Activated CD4-positive, alpha-beta T cell treated with anti-CD3 and anti-CD28 coated beads for 36 hours (primary cell): ENCODE data around the gene NAXD. TPM values are rescaled to one million over a fixed set of nuclear protein-coding genes. Genes with fewer than 3 reads are reported as not detected.
"Not testable (repeated sequence)": the region's sequence is repeated elsewhere in the genome, so short reads cannot be mapped to it uniquely, and the experiment has no call there.

Source experiments
- ATAC-seq: fragments of 200-7000 bp; cut with Tn5 transposase; one replicate; pipeline ENCODE4 v1.10.0; 2021; ENCODE audit warnings: mild to moderate bottlenecking, moderate library complexity
- CTCF ChIA-PET: fragments of 350-600 bp; sonication (Branson Sonifier 250); formaldehyde crosslinking; loops from one replicate; lab custom pipeline; 2021; ENCODE audit warnings: antibody characterized with exemption; lab: Charles Lee
- POLR2A ChIA-PET: fragments of 350-600 bp; sonication (Branson Sonifier 250); formaldehyde crosslinking; loops from one replicate; lab custom pipeline; 2021; ENCODE audit warnings: antibody characterized with exemption, inconsistent platforms; lab: Charles Lee
- DNase-seq: peaks from one replicate; pipeline ENCODE4 v3.0.0-alpha.2; 2020
- H3K27ac Mint-ChIP-seq: one replicate; pipeline ENCODE4 v1.8.0; 2021; ENCODE audit warnings: mixed read lengths
- H3K27me3 Mint-ChIP-seq: one replicate; pipeline ENCODE4 v1.8.0; 2021; ENCODE audit warnings: mixed read lengths
- H3K36me3 Mint-ChIP-seq: one replicate; pipeline ENCODE4 v1.8.0; 2021; ENCODE audit warnings: low read depth, mixed read lengths
- H3K4me1 Mint-ChIP-seq: one replicate; pipeline ENCODE4 v1.8.0; 2021; ENCODE audit warnings: mixed read lengths
- H3K4me3 Mint-ChIP-seq: one replicate; pipeline ENCODE4 v1.8.0; 2021; ENCODE audit warnings: mild to moderate bottlenecking, moderate library complexity, mixed read lengths
- H3K9me3 Mint-ChIP-seq: one replicate; pipeline ENCODE4 v1.8.0; 2021; ENCODE audit warnings: low read depth, mixed read lengths
- intact Hi-C, 2 experiments: fragments of 100-400 bp; cut with DNase I in 1 of 2; cut with micrococcal nuclease in 1 of 2; formaldehyde crosslinking; loops; one replicate each; pipeline versions ENCODE4 v1.14.2 to v1.15.1; 2022 to 2024; cut with DNase I, micrococcal nuclease
- total RNA-seq, 2 experiments: library from RNA; stranded (reverse); gene quantifications; one replicate each; pipeline ENCODE4 v1.2.3, GENCODE V29; 2021

NAXD gene
- total RNA-seq, 2 experiments from 2014 or later: 19.6 to 23.3 TPM

DNA sequence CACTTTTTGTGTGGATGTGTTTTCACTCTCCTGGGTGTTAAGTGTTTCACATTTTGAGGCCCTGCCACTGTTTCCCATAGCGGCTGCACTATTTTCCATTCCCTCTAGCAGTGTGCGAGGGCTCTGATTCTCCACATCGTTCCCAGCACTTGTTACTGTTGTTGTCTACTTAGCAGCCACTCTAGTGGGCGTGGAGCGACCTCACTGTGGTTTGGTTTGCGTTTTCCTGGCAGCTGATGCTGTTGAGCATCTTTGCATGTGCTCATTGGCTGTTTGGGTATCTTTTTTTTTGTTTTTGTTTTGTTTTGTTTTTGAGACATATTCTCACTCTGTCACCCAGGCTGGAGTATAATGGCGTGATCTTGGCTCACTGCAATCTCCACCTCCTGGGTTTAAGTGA is 14.4 kb downstream of the NAXD start:
- Mint-ChIP-seq H3K36me3 (peaks cover 18% of the 10 kb centered on the region), H3K27ac (peak overlapping the region; percentile 47), H3K4me3 (no peak overlapping the region), H3K4me1 (peaks cover 24% of the 10 kb centered on the region), H3K27me3 (no peaks in the 10 kb centered on the region), H3K9me3 (no peaks in the 10 kb centered on the region)
- POLR2A ChIA-PET: no interaction called here
- CTCF ChIA-PET: interaction anchor here (2.0 kb wide), 1 partner anchor 11 kb away, joined by 6 read pairs; no protein-coding TSS in a partner anchor
- ATAC-seq (peak; percentile 58), DNase-seq (peak; percentile 62)
- intact Hi-C loops: no loop called here

DNA sequence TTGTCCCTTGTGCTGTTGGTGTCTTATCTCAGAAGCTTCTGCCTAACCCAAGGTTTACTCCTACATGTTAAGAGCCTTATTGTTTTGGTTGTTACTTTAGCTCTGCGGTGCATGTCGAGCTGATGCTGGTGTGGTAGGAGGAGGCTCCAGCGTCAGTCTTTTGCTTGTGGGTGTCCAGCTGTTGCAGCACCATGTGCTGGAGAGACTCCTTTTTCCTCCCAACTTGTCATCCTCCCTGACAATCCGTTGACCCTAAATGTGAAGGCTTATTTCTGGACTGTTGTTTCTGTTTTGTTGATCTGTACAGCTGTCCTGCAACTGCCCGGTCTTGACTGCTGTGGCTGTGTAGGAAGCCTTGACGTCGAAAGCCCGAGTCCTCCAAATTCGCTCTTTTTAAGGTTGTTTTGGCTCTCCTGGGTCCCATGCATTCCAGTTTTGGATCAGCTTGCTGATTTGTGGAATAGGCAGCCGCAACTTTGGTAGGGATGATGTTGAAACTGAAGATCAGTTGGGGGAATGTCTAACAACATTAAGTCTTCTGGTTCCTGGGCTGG is 15.3 kb downstream of the NAXD start:
- CTCF ChIA-PET: interaction anchor here (0.6 to 2.0 kb wide), 2 partner anchors 12 to 170 kb away, joined by 3 to 6 read pairs; no protein-coding TSS in a partner anchor
- Mint-ChIP-seq H3K4me1 (peaks cover 24% of the 10 kb centered on the region), H3K27me3 (no peaks in the 10 kb centered on the region), H3K27ac (peak overlapping the region; percentile 15), H3K9me3 (no peaks in the 10 kb centered on the region), H3K36me3 (peaks cover 18% of the 10 kb centered on the region), H3K4me3 (no peak overlapping the region)
- intact Hi-C loops: no loop called here
- no peak for ATAC-seq
- DNase-seq: no peak
- POLR2A ChIA-PET: no interaction called here

DNA sequence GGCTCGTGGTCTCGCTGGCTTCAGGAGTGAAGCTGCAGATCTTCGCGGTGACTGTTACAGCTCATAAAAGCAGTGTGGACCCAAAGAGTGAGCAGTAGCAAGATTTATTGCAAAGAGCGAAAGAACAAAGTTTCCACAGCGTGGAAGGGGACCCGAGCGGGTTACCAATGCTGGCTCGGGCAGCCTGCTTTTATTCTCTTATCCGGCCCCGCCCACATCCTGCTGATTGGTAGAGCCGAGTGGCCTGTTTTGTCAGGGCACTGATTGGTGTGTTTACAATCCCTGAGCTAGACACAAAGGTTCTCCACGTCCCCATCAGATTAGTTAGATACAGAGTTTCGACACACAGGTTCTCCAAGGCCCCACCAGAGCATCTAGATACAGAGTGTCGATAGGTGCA is 16.9 kb downstream of the NAXD start:
- Mint-ChIP-seq H3K4me1 (peaks cover 24% of the 10 kb centered on the region), H3K36me3 (peaks cover 24% of the 10 kb centered on the region), H3K27ac (peak overlapping the region; percentile 47)
- H3K4me3 Mint-ChIP-seq, DNase-seq, H3K27me3 Mint-ChIP-seq, ATAC-seq, CTCF ChIA-PET, H3K9me3 Mint-ChIP-seq, POLR2A ChIA-PET, intact Hi-C loops: not testable (repeated sequence)

DNA sequence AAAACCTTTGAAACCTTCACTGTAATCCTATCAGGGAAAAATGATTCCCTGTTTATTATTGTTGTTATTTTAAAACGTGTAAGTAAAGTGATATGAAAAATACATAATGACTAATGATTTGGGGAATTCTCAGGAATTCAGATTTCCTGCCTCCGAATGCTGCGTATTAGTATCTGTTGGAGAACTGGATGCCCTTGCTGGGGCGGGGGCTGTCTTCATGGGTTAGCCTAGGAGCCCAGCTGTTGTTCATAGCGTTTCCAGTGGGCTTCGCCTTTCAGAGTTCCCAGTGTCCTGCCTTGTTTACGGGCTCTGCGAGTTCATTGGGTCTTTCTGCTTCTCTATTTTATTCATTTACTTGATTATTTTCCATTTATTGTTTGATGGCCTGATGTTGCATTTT is 18.4 kb downstream of the NAXD start:
- Mint-ChIP-seq H3K27me3 (no peaks in the 10 kb centered on the region), H3K4me1 (peaks cover 19% of the 10 kb centered on the region), H3K36me3 (peaks cover 18% of the 10 kb centered on the region), H3K9me3 (no peaks in the 10 kb centered on the region), H3K4me3 (no peak overlapping the region), H3K27ac (no peak overlapping the region)
- POLR2A ChIA-PET: no interaction called here
- CTCF ChIA-PET: no interaction called here
- no peak for ATAC-seq
- no peak for DNase-seq
- intact Hi-C loops: no loop called here

DNA sequence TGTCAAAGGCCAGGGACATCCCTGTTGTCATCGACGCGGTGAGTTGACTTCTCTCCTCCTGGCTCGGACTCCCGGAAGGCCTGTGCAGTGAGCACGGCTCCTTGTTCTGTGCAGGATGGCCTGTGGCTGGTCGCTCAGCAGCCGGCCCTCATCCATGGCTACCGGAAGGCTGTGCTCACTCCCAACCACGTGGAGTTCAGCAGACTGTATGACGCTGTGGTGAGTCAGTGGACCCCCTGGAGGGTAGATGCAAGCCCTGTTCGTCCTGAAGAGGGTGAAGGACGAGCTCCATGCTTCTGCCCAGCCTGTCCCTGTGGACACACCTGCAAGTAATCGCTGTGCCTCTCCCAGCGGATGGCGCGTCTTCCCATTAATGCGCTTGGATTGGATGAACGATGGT is 19.2 kb downstream of the NAXD start:
- Mint-ChIP-seq H3K4me3 (no peak overlapping the region), H3K27me3 (no peaks in the 10 kb centered on the region), H3K36me3 (peaks cover 24% of the 10 kb centered on the region), H3K4me1 (peaks cover 12% of the 10 kb centered on the region), H3K27ac (no peak overlapping the region), H3K9me3 (no peaks in the 10 kb centered on the region)
- CTCF ChIA-PET: no interaction called here
- intact Hi-C loops: no loop called here
- DNase-seq: no peak
- no peak for ATAC-seq
- POLR2A ChIA-PET: no interaction called here

DNA sequence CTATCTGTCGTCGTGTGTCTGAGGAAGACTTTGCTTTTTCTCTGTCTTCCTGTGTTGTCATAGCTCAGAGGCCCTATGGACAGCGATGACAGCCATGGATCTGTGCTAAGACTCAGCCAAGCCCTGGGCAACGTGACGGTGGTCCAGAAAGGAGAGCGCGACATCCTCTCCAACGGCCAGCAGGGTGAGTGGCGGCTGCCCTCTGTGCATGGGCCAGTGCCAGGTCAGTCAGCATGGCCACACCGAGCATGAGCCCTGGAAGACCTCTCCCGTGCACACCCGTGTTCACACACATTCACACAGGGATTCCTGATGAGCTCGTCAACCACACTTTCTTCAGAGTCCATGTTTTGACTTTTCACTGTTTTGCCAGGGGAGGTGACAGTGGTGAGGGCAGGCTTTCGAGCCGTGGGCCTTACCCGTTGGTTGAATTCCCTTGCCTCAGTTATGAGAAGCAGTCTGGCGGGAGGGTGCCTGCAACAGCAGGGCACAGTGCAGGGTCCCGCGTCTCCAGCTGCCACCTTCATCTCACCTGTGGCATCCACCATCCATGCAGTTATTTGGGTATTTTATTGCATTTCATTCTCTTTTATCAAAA is 20.2 kb downstream of the NAXD start:
- H3K36me3 Mint-ChIP-seq: peaks cover 31% of the 10 kb centered on the region

DNA sequence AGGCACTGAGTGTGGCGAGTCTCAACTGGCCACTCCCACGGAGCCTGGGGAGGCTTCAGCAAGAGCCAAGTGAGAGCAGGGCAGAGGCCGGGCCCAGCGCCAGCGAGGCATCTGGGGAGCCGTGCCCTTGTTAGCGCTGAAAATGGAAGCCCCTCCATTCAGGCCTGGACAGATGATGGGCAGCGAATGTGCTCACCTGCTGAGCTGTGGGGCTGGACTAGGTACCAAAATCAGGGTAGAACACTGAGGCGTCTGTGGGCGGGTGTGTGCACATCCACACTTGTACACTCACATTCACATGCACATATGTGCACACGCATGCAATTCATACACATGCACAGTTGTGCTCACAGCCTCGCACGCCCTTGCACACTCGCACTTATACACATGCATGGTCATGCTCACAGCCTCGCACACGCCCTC is 20.7 kb downstream of the NAXD start:
- ATAC-seq (no peak), DNase-seq (no peak)
- no peaks in the 10 kb centered on the region for H3K27me3 Mint-ChIP-seq
- POLR2A ChIA-PET: no interaction called here
- no peak overlapping the region for H3K27ac Mint-ChIP-seq
- H3K4me1 Mint-ChIP-seq: no peaks in the 10 kb centered on the region
- no peaks in the 10 kb centered on the region for H3K9me3 Mint-ChIP-seq
- intact Hi-C loops: no loop called here
- CTCF ChIA-PET: interaction anchor here (1.2 kb wide), 1 partner anchor 269 kb away, joined by 3 read pairs; no protein-coding TSS in a partner anchor
- H3K36me3 Mint-ChIP-seq: peaks cover 29% of the 10 kb centered on the region
- no peak overlapping the region for H3K4me3 Mint-ChIP-seq

More for the DNA sequence above, 20.2 kb downstream of the NAXD start:
- Mint-ChIP-seq H3K27me3 (no peaks in the 10 kb centered on the region), H3K27ac (no peak overlapping the region), H3K4me3 (no peak overlapping the region), H3K9me3 (no peaks in the 10 kb centered on the region), H3K4me1 (peaks cover 4% of the 10 kb centered on the region)
- CTCF ChIA-PET: interaction anchor here (1.2 kb wide), 1 partner anchor 270 kb away, joined by 3 read pairs; no protein-coding TSS in a partner anchor
- no peak for ATAC-seq
- no peak for DNase-seq
- intact Hi-C loops: no loop called here
- POLR2A ChIA-PET: no interaction called here

DNA sequence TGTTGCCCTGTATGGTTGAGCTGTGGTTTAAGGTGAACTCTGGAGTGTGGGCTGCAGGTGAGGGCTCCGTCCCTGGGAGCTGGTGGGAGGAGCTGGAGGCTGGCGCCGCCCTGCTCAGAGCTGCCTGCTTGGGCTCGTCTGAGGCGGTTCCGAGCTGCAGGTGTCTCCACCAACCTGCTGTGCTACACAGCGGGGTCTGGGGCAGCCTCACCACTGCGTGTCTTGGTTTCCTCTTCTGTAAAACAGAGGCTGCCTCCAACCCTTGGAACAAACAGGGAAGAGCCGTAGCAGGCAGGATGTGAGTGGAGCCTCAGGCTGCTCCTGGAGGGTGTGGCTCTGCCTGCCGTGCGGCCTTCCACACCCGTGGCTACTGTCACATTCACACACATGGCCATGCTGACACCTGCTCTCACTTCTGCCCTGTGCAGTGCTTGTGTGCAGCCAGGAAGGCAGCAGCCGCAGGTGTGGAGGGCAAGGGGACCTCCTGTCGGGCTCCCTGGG is 21.4 kb downstream of the NAXD start:
- Mint-ChIP-seq H3K4me3 (no peak overlapping the region), H3K36me3 (peaks cover 34% of the 10 kb centered on the region), H3K27ac (no peak overlapping the region), H3K27me3 (no peaks in the 10 kb centered on the region), H3K9me3 (no peaks in the 10 kb centered on the region), H3K4me1 (no peaks in the 10 kb centered on the region)
- POLR2A ChIA-PET: no interaction called here
- CTCF ChIA-PET: no interaction called here
- ATAC-seq: no peak
- DNase-seq: no peak
- intact Hi-C loops: no loop called here

DNA sequence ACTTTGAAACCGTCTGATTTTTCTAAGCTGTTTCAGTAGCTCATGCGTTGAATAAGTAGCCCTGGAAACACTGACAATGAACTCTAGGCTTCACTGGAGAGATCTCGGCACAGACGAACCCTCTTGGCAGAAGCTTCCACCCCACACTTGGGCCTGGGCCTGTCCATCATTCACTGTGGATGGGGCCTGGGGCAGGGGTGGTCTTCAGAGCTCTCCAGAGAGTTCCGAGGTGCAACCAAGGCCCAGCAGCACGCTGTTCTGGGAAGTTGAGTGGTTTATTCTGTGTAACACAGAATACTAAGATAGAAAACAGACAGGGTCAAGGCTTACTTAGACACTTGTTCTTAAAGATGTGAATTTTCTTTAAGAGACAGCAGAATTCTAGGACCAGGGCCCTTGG is 21.9 kb downstream of the NAXD start:
- CTCF ChIA-PET: no interaction called here

DNA sequence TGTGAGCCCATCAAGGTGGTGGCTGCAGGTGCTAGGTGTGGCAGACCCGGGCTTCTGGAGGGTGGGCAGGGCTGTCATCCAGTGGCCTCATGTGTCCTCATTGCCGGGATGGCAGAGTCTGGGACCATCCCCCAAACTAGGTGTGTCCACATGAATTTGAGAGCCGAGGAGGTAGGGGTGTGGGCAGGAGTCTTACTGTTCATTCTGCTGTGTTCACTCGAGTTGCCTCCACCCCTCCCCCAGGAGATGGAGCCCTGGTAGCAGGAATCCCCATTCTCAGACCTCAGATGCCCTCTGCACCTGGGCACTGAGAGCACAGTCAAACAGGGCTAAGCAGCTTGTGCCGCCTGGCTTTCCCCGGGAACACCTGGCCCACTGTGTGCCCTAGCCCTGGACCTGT is 22.4 kb downstream of the NAXD start:
- ATAC-seq: no peak
- Mint-ChIP-seq H3K4me1 (no peaks in the 10 kb centered on the region), H3K4me3 (no peak overlapping the region), H3K27me3 (no peaks in the 10 kb centered on the region), H3K27ac (no peak overlapping the region), H3K36me3 (peaks cover 30% of the 10 kb centered on the region), H3K9me3 (no peaks in the 10 kb centered on the region)
- intact Hi-C loops: no loop called here
- DNase-seq: no peak
- ChIA-PET CTCF (no interaction called here), POLR2A (no interaction called here)

More for the DNA sequence above, 21.9 kb downstream of the NAXD start:
- H3K27me3 Mint-ChIP-seq: no peaks in the 10 kb centered on the region
- no peak for ATAC-seq
- H3K4me1 Mint-ChIP-seq: no peaks in the 10 kb centered on the region
- POLR2A ChIA-PET: no interaction called here
- intact Hi-C loops: no loop called here
- DNase-seq: no peak
- no peak overlapping the region for H3K4me3 Mint-ChIP-seq
- H3K36me3 Mint-ChIP-seq: peaks cover 30% of the 10 kb centered on the region
- no peak overlapping the region for H3K27ac Mint-ChIP-seq
- H3K9me3 Mint-ChIP-seq: no peaks in the 10 kb centered on the region

DNA sequence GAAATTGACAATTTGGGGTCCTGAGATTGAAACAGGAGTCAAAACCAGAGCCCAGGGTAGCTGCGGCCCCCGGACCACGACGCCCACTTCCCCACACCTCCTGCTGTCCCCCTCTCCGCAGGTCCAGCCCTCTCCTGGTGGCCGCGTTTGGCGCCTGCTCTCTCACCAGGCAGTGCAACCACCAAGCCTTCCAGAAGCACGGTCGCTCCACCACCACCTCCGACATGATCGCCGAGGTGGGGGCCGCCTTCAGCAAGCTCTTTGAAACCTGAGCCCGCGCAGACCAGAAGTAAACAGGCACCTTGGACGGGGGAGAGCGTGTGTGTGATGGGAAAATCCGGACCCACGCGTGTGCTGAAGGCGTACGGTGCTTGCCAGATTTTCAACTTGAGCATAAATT is 22.9 kb downstream of the NAXD start:
- ChIA-PET POLR2A (no interaction called here), CTCF (interaction anchor here (1.1 kb wide), 1 partner anchor 13 kb away, joined by 4 read pairs; no protein-coding TSS in a partner anchor)
- H3K27ac Mint-ChIP-seq: no peak overlapping the region
- H3K27me3 Mint-ChIP-seq: no peaks in the 10 kb centered on the region
- DNase-seq (no peak), ATAC-seq (no peak)
- H3K4me1 Mint-ChIP-seq: no peaks in the 10 kb centered on the region
- H3K9me3 Mint-ChIP-seq: no peaks in the 10 kb centered on the region
- intact Hi-C loops: no loop called here
- peaks cover 35% of the 10 kb centered on the region for H3K36me3 Mint-ChIP-seq
- no peak overlapping the region for H3K4me3 Mint-ChIP-seq
